HG02798 (cell line): ENCODE data around the gene P3H4.
"Not testable (repeated sequence)": the region's sequence is repeated elsewhere in the genome, so short reads cannot be mapped to it uniquely, and the experiment has no call there.

ENCODE experiments used
- ATAC-seq: cut with Tn5 transposase; IDR thresholded peaks from one replicate; pipeline ENCODE4 v1.9.1; 2021; ENCODE audit warnings: mild to moderate bottlenecking; ENCODE audit not compliant: unreplicated experiment, poor library complexity

The P3H4 gene

GRCh38 chr17:41796121-41796895 lies 15.4 kb downstream of the P3H4 start:
- ATAC-seq: no peak

- ATAC-seq: no peak
Measured at GRCh38 chr17:41794540-41794975, 17.2 kb downstream of the P3H4 start.

DNA sequence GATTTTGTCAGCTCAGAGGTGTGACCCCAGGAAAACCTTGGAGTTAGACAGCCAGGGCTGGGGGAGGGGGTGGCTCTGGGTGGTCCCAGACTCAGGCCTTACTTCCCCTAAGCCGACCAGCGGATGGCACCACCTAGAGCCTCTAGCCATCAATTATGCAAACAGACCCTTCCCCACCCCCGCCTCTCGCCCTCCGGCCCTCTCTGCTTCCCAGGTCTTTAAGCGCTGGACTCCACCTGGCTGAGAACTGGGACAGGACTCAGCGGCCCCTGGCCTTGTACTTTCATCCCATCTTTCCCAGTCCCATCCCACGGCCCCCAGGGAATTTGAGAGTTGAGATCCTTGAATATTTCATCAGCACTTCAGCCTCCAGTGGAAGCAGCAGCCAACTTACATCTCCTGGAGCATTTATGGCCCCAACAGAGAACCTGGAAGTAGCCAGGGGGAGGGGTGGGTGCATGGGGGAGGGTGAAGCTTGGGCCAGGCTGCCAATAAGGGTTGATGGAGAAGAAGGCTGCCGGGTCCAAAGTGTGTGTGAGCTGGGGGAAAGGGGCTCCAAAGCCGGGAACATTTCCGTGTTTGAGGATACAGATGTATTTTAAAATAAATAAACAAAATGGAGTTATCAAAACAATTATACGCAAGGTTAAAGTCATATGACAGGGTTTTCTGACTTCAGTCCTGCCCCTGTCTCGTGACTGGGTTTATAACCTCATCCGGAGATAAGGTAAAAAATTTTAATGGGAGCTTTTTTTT lies 17.8 kb downstream of the P3H4 start:
- no peak for ATAC-seq

DNA sequence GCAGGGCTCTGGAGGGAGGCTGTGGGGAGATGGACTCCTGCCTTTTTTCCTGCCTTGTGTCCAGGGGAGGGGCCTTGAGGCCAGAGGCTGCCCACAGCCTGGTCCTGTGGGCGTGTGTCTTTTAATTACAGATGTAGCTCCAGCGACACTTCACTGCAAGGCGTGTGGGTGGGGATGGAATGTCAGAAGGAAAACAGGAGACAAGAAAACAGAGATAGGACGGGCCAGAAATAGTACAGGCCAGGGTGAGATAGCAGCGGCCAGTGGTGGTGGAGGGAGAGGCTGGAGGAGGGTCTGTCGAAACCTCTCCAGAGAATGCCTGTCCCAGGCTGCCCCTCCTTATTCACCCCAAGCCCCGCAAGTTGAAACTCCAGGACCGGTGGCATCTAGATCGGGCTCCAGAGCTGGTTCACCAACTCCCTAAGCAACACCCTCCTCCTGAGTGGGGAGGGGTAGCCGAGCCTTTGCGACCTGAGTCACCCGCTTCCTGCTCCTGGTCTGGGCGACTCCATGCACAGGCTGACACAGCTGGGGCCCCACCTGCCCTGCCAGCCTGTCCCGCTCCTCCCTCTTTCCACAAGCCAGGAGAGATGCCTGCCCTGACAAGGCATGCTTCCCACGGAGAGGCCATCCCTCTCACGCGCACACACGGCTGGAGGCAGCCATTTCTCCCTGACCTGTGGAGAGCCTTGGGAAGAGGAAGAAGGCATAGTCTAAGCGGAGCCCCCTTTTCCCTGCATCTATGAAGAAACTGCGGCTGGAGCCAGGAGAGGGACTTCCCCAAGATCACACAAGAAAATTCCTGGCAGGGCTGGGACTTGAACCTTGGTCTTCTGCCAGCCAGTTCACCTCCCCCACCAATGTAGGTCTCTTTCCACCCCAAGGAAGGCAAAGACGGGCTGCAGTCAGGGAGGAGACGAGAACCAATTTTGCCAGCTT lies 18.6 kb downstream of the P3H4 start:
- ATAC-seq: no peak

DNA sequence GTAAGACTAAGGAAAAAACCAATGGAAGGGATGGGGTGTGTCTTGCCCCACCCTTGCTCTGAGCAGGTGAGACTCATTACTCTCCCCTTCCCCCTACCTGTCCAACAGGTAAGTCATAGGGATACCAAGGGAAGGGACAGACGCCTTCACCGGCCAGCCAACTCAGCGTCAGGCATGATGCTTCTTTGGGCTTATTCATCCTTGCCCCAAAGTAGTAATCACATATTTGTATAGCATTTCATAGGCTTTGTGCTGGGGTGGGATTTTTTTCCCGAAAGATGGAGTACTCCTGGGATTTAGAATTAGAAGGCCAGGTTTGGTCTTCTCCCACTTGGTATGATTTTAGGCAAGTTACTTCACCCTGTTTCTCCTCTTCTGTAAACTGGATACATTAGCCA lies 24.7 kb downstream of the P3H4 start:
- no peak for ATAC-seq

DNA sequence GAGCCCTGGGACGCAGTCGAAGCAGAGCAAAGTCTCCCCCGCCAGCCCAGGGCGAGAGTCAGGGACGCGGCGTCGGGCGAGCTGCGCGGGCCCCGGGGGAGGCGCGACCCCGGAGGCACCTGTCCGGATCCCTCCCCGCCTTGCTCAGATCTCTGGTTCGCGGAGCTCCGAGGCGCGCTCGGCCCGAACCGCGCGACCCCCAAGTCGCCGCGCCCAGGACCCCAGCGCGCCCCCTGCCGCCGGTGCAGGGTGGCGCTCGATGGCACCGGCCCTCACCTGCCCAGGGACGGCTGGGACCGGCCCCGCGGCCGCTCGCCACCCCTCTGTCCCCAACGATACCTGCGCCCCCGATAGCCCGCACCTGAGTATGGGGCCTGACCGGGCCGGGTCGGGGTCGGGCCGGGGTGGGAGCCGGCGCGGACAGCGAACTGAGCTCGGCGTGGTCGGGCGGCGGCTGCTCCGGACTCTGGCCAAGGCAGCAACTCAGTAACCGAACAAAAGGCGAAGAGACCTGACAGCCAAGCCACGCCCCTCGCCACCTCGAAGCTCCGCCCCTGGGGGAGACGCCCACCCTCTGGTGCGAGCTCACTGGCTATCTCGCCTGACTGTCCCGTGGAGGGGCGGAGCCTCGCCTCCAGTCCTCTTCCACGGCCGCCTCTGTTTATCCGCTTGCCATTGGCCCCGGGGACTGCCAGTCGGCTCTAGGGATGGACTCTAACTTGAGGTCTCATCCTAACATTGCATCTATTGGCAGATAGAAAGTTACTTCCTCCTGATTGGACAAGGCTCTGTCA lies 25.3 kb downstream of the P3H4 start, which contains the start of gene JUP:
TSS of gene JUP (minus strand) at position 485 of the 794 bp plus-strand sequence. CDS start 14,857 bp downstream, outside the sequence.
- ATAC-seq: peak; percentile 87

GRCh38 chr17:41785859-41786226 lies 25.9 kb downstream of the P3H4 start:
- no peak for ATAC-seq

GRCh38 chr17:41785091-41785858 lies 26.5 kb downstream of the P3H4 start:
- ATAC-seq: no peak

DNA sequence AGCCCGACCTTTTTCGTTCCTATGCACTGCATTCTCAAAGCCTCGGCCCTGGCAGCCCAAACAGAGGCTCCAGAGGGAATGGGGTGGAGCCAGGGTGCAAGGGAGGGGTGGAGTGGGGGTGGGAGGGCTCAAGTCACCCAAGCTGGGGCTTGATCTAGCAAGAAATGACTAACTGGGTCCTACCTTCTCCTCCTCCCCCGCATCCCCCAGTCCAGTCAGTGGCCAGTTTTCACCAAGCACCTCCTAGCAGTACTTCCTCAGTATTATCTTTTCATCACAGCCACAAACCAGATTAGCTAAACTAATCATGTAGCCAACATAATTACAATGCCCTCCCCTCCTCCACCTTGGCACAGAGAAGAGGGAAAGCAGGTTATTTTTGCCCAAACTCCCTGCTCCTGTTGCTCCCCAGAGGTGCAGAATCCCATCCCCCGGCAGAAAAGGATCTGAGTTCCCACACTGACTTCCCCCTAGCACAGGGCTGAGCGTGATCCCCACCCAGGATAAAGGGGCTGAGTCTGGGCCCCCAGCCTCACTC lies 27.5 kb downstream of the P3H4 start:
- ATAC-seq: no peak

- ATAC-seq: no peak
Measured at GRCh38 chr17:41782142-41782541, 29.6 kb downstream of the P3H4 start.

DNA sequence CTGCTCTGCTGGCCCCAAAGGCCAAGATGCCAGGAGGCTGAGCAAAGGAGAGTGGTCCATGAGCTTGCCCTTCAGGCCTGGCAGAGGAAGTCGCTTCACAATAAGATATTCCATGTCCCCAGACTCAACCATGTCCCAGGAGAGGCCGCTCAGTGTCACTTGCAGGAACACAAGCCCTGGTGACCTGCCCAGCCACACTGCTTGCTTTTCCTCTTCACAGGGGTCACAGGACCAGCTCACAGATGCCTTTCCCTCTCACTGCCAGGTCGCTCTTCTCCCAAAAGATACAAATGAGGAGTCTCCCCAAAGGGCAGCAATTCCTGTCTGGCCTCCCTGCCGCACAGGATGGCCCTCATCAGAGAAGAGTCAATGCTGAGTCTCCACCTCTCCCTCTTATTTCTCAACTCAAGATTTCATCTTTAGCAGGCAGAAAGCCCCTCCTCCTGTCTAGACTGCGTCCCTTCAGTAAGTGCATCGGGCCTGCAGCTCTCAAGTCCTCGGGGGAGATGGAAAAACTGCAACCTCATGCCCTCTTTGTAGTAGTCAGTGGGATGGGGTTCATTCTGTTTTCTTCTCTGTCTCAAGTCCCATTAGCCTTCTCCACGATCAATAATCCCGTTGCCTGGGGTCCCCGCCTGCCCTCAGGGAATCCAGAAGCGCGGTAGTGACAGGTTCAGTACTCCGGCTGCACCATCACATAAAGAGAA lies 30.2 kb downstream of the P3H4 start:
- ATAC-seq: no peak

DNA sequence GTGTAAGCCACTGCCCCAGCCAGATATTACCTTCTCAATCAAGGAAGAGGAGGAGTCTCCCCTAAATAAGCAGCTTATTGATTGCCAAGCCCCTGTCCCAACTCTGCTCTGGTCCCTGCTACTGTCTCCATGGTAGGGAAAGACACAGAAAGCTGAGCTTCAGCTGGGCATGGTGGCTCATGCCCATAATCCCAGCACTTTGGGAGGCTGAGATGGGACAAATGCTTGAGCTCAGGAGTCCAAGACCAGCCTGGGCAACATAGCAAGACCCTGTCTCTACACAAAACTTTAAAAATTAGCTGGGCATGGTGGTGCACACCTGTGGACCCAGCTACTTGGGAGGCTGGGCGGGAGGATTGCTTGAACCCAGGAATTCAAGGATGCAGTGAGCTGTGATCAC lies 31.8 kb downstream of the P3H4 start:
- no peak for ATAC-seq

- ATAC-seq: no peak
Measured at GRCh38 chr17:41777574-41778188, 34.1 kb downstream of the P3H4 start.

DNA sequence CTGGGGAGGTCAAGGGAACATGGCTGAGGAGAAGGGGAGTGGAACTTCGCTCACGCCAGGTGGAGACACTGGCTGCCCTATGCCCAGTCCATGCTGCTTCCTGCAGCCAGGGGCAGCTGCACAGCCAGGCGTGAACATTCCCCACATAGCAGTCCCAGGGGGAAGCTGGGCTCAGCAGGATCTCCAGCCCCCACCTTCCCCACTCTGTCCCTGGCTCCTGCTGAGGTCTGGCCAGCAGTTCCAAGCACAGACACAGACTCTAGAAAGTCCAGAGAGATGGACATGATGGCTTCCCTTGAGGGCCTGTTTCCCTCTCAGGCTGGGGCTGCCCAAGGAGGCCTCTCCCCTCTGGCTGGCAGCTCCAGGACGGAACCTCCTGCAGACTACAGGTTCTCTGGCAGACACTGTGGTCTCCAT lies 34.6 kb downstream of the P3H4 start:
- no peak for ATAC-seq

- ATAC-seq: not testable (repeated sequence)
Measured at GRCh38 chr17:41776262-41776900, 35.4 kb downstream of the P3H4 start.

DNA sequence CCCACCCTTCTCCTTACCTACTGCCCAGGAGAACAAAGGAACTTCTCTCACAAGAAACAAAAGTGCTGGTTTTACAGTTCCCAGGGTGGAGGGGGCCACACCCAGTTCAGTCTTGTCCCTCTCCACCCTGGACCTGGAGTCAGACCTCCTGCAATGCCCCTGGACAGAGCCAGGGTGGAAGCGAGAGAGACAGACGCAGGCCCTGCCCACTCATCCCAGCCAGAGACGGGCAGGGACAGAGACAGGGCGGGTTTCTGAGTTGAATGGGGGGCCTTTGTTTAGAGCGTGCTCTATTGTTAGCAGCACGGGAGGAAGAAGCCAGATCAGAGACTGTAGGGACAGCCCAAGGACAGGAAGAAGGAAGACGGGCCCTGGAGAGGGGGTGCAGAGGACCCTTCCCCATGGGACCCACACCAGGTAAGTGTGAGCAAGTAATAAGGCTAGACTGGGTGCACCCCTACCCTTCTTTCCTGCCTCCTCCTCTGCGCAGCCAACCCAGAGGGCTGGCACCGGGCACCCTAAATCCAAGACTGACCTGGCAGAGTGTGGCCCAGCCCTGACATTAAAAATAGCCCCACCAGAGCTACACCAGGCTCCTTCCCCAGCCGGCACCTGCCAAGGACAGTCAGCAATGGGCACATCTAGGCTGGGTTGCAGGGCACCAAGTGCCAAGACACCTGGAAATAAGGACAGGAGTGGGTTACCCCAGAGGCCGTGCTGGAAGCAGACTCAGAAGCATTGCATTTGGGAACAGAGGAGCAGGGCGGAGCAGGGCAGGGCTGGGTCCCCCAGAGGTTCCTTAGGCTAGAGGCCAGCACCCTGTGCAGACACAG lies 36.1 kb downstream of the P3H4 start:
- ATAC-seq: no peak
